Transverse colon (tissue), 4 donors: ENCODE data around the gene PRLHR. TPM values are rescaled to one million over a fixed set of nuclear protein-coding genes. Genes with fewer than 3 reads are reported as not detected.

Source experiments
- DNase-seq: peaks from one replicate; pipeline ENCODE4 v3.0.0-alpha.2; 2019
- H3K27ac ChIP-seq, 4 donors: fragments of 200-600 bp; sonication (generic); 2 replicates each; pipeline ENCODE4 v1.5.1; 2016 to 2018; ENCODE audit warnings: inconsistent platforms in 4 of 4
- H3K27me3 ChIP-seq: fragments of 200-600 bp; sonication (generic); 2 replicates; pipeline ENCODE4 v1.5.1; 2017; ENCODE audit warnings: inconsistent platforms
- H3K36me3 ChIP-seq, 4 donors: fragments of 200-600 bp; sonication (generic); 2 replicates each; pipeline ENCODE4 v1.5.1; 2017 to 2019; ENCODE audit warnings: inconsistent platforms in 4 of 4
- H3K4me1 ChIP-seq, 4 donors: fragments of 200-600 bp; sonication (generic); 2 replicates each; pipeline ENCODE4 v1.5.1; 2017 to 2020; ENCODE audit warnings: inconsistent platforms in 4 of 4
- H3K4me3 ChIP-seq, 4 donors: fragments of 200-600 bp; sonication (generic); 1 replicate in 1 of 4; 2 replicates in 3 of 4; pipeline versions ENCODE4 v1.5.1 to v1.6.1; 2017 to 2019; ENCODE audit warnings: inconsistent platforms in 4 of 4
- H3K9me3 ChIP-seq, 2 donors: fragments of 200-600 bp; sonication (generic); 2 replicates each; pipeline ENCODE4 v1.5.1; 2017 to 2019; ENCODE audit warnings: inconsistent platforms in 2 of 2
- CTCF ChIP-seq, 5 experiments: fragments of 200-600 bp in 3 of 5; fragments of 450-650 bp in 2 of 5; sonication (generic) in 3 of 5; IDR thresholded peaks; 1 replicate in 2 of 5; 2 replicates in 3 of 5; pipeline ENCODE4 v1.5.1; 2016 to 2017; ENCODE audit warnings: antibody characterized with exemption in 5 of 5, inconsistent platforms in 3 of 5, mild to moderate bottlenecking in 2 of 5, moderate library complexity in 1 of 5
- EP300 ChIP-seq: sonication (generic); formaldehyde crosslinking; IDR thresholded peaks from one replicate; pipeline ENCODE4 v1.6.1; 2017; ENCODE audit warnings: antibody characterized with exemption, low read depth
- POLR2A ChIP-seq: fragments of 450-650 bp; IDR thresholded peaks from one replicate; pipeline ENCODE4 v1.6.1; 2016; ENCODE audit warnings: antibody characterized with exemption, mild to moderate bottlenecking, moderate library complexity
- POLR2AphosphoS5 ChIP-seq, 3 donors: sonication (generic); formaldehyde crosslinking; IDR thresholded peaks; one replicate each; pipeline ENCODE4 v1.6.1; 2016; ENCODE audit warnings: antibody characterized with exemption in 3 of 3
- WGBS, 2 donors: methylation state at CpG; one replicate each; pipeline ENCODE4 v1.1.5; 2018; ENCODE audit warnings: low coverage in 1 of 2; 5-methylcytosine and 5-hydroxymethylcytosine counted together
- in situ Hi-C, 4 donors: fragments of 200-750 bp; cut with MboI; loops; one replicate each; pipeline versions ENCODE4 v1.15.0 to v1.15.1; 2017; ENCODE audit warnings: low sequenced_read_pairs in 3 of 4, low pct_ligation_motif_present in 1 of 4, low pct_unique_long_range_greater_than_20kb in 1 of 4
- intact Hi-C: fragments of 100-400 bp; cut with DNase I; formaldehyde crosslinking; loops from one replicate; pipeline ENCODE4 v1.15.1; 2023; ENCODE audit warnings: low total_unique reads
- total RNA-seq, 4 donors: library from RNA; depleted of rRNA; stranded (reverse); fragments of >200 nt; gene quantifications; one replicate each; pipeline ENCODE4 v1.1.0, GENCODE V29; 2016

The PRLHR gene
- total RNA-seq, 4 donors from 2014 or later = not detected

DNA sequence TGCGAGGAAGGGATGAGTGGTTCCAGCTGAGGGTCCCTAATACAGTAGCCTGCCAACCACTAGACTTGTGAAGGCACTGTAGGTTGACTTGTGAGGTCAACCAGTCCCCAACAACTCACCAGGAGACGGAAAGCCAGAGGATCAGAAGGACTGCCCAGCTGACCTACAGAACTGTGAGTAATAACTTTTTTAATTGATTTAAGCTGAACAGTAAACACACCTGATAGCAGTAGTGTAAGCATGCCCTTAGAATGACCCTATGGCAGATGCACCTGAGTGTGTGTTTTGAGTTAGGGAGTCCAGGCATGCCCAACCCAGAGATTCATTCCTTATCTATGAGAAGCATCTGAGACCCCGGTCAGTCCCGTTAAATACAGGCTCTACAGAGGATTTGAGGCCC is 14.1 kb downstream of the PRLHR start:
- H3K36me3 ChIP-seq = no peaks in the 10 kb centered on the region
- no peak for DNase-seq
- intact Hi-C loops = no loop called here
- no peaks in the 10 kb centered on the region for H3K4me1 ChIP-seq
- no peak overlapping the region for H3K27ac ChIP-seq
- TF ChIP-seq POLR2A = no peak
- TF ChIP-seq CTCF (IDR thresholded peaks at IDR 0.05) = no peak
- TF ChIP-seq POLR2AphosphoS5 (IDR thresholded peaks at IDR 0.05) = no peak
- no peak for TF ChIP-seq EP300
- no peaks in the 10 kb centered on the region for H3K27me3 ChIP-seq
- H3K4me3 ChIP-seq = no peak overlapping the region
- in situ Hi-C loops = loop anchor here in 1 of 4 donors (25.0 kb wide), 1 partner anchor 431 kb away; no protein-coding TSS in a partner anchor
- WGBS, 2 donors = 79% methylated on average over 4 of the region's 4 CpGs; no CpG with 5 or more reads in 1 of the 2 donors
- H3K9me3 ChIP-seq = no peaks in the 10 kb centered on the region

GRCh38 chr10:118580702-118581101 is 14.7 kb downstream of the PRLHR start:
- no peaks in the 10 kb centered on the region for H3K27me3 ChIP-seq
- no peaks in the 10 kb centered on the region for H3K4me1 ChIP-seq
- no peaks in the 10 kb centered on the region for H3K9me3 ChIP-seq
- H3K36me3 ChIP-seq = no peaks in the 10 kb centered on the region
- in situ Hi-C loops (loop anchor here in 1 of 4 donors (25.0 kb wide), 1 partner anchor 432 kb away; no protein-coding TSS in a partner anchor), intact Hi-C loops (no loop called here)
- H3K4me3 ChIP-seq = no peak overlapping the region
- no peak for DNase-seq
- H3K27ac ChIP-seq = no peak overlapping the region
- no peak for TF ChIP-seq POLR2A
- TF ChIP-seq EP300 = no peak
- no peak for TF ChIP-seq POLR2AphosphoS5 (IDR thresholded peaks at IDR 0.05)
- TF ChIP-seq CTCF (IDR thresholded peaks at IDR 0.05) = no peak
- 75 to 90% methylated on average over 6 to 8 of the region's 8 CpGs for WGBS, 2 donors

DNA sequence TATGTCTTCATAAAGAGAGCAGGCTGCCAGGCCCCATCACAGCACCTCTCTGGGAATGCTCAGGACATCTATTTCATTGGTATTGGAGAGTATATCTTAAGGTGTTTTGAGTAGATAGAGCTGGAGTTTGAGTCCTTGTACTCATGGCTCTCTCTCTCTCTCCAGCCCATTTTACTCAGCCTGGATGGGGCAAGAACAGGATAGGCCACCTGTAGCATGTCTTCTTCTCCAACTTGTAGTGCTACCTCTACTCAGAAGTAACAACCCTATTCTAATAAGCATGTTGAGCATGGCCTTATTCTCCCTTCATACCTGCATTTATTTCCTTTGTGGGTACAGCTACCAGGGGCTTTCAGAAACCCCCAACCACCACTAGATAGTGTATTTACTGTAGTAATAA is 21.9 kb downstream of the PRLHR start:
- intact Hi-C loops = loop anchor here (5.0 kb wide), 1 partner anchor 64 kb away; no protein-coding TSS in a partner anchor

More for the DNA sequence above, 21.9 kb downstream of the PRLHR start:
- DNase-seq = no peak
- in situ Hi-C loops = loop anchor here (5.0 to 25.0 kb wide), 5 partner anchors 144 to 314 kb away; no protein-coding TSS in a partner anchor
- no peaks in the 10 kb centered on the region for H3K36me3 ChIP-seq
- TF ChIP-seq EP300 (no peak), POLR2A (no peak), POLR2AphosphoS5 (IDR thresholded peaks at IDR 0.05) (no peak), CTCF (IDR thresholded peaks at IDR 0.05) (no peak)
- no peaks in the 10 kb centered on the region for H3K9me3 ChIP-seq
- H3K27me3 ChIP-seq = no peaks in the 10 kb centered on the region
- no peak overlapping the region for H3K4me3 ChIP-seq
- H3K4me1 ChIP-seq = peaks cover 0 to 19% (median 5%) of the 10 kb centered on the region in 4 donors
- H3K27ac ChIP-seq = no peak overlapping the region
